SKM-1 treated with dmso at 0.1 percent for 144 hours (cell line): ENCODE results near the gene LTV1.

Experiments used
- DNase-seq: peaks from one replicate; lab custom pipeline; 2025; ENCODE audit not compliant: unreplicated experiment; lab: John Stamatoyannopoulos, UW

The LTV1 gene

GRCh38 chr6:143882401-143882930 is 39.3 kb downstream of the LTV1 start:
- no peak for DNase-seq

GRCh38 chr6:143884216-143884900 is 41.2 kb downstream of the LTV1 start:
- DNase-seq, result no peak

GRCh38 chr6:143885116-143885515 is 42.0 kb downstream of the LTV1 start:
- no peak for DNase-seq

DNA sequence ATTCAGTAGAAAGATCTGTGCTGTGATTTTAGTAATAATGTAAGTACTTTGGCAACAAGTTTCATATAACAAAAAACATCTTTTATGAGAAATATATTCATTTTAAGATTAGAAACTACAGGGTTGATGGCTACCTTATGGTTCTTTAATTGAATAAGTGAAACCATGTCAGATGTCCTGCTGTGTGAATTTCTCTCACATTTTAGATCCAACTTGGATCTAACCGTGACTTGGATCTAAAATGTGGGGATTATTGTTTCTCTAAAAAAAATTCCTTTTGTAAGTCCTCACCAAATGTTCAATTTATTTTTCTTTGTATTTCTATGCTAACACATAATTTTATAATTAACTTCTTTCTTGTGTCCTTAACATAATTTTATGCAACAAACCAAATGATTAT is 51.5 kb downstream of the LTV1 start:
- no peak for DNase-seq

DNA sequence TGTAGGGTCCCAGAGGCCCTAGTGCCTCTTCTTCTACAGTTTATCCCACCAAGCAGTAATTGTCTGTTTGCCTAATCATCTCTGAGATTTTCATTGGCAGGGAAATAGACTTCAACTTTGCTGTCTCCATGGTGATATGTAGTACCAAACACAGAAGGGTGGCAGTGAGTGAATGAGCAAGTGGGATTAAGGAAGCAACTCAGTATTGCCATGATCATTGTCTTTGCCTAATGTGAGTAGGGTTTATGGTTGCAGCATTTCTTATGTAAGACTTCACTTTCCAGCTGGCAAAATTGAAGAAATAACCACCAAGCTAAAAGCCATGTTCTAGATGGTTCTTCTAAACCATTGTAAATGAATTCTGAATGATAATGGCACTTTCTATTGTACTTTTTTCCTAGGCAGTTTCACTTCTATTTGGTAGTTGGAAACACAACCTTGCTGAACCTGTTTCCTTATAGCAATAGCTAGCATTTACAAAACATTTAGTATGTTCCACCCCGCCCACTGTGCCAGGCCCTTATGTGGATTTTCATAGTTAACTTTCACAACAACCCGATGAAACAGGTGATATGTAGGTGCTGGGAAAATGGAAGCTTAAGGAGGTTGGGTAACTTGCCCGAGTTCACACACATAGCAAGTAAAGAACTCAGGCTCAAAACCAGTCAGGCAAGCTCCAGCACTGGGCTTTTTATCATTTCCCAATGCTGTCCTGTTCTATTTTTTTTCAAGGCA is 53.2 kb downstream of the LTV1 start:
- peak; percentile 9 for DNase-seq

DNA sequence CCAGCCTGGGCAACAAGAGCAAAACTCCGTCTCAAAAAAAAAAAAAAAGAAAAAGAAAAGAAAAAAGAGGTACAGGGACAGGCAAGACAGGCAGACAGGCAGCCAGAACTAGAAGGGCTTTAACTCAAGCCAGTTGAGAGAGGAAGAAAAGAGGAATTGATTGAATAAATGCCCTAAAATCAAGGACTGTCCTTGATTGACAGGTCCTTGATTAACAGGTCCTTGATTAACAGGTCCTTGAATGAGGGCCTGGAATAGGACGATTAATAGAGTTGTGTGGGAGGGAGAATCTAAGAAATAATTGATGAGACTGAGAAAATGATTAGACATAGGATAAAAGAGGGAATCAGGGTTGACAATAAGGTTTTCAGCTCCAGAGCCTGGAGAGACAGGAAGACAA is 57.2 kb downstream of the LTV1 start:
- no peak for DNase-seq

GRCh38 chr6:143901885-143902750 is 59.0 kb downstream of the LTV1 start:
- DNase-seq, result no peak

GRCh38 chr6:143902827-143903226 is 59.7 kb downstream of the LTV1 start:
- no peak for DNase-seq

DNA sequence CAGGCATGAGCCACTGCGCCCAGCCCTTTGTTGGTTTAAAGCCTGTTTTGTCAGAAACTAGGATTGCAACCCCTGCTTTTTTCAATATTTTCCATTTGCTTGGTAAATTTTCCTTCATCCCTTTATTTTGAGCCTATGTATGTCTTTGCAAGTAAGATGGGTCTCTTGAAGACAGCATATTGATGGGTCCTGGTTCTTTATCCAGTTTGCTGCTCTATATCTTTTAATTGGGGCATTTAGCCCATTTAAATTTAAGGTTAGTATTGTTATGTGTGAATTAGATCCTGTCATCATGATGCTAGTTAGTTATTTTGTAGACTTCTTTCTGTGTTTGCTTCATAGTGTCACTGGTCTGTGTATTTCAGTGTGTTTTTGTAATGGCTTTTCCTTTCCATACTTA is 67.9 kb downstream of the LTV1 start:
- no peak for DNase-seq

DNA sequence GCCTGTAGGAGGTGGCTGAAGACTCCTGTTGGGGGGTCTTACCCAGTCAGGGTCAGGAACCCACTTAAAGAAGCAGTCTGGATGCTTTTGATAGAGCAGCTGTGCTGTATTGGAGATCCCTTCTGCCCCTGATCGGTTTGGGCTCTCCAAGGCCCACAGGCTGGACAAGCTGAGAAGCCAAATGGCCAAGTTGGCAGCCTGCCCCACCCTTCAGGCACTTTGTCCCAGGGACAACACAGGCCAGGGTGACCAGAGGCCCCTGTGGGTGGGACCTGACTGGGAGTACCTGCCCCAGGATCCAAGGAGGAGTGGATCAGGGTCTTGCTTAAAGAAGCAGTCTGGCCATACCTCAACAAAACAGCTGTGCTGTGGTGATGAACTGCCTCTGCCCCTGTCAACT is 69.5 kb downstream of the LTV1 start:
- DNase-seq, result no peak
